Suprapubic skin (tissue), 4 donors: Measurements from ENCODE around the gene RPH3AL.

Experiments used
- EP300 ChIP-seq: sonication (generic); formaldehyde crosslinking; IDR thresholded peaks from one replicate; pipeline ENCODE4 v1.6.1; 2017; ENCODE audit warnings: antibody characterized with exemption
- POLR2A ChIP-seq, 2 donors: fragments of 450-650 bp; IDR thresholded peaks; one replicate each; pipeline ENCODE4 v1.6.1; 2017; ENCODE audit warnings: antibody characterized with exemption in 2 of 2, mild to moderate bottlenecking in 2 of 2, moderate library complexity in 2 of 2
- POLR2AphosphoS5 ChIP-seq, 3 donors: sonication (generic); formaldehyde crosslinking; IDR thresholded peaks; one replicate each; pipeline ENCODE4 v1.6.1; 2017; ENCODE audit warnings: antibody characterized with exemption in 3 of 3
- TF ChIP-seq, protein P1 (sequence below), 2 donors: fragments of 200-600 bp in 1 of 2; fragments of 450-650 bp in 1 of 2; sonication (generic) in 1 of 2; IDR thresholded peaks; one replicate each; pipeline ENCODE4 v1.5.1; 2016 to 2019; ENCODE audit warnings: antibody characterized with exemption in 2 of 2, mild to moderate bottlenecking in 1 of 2, moderate library complexity in 1 of 2

- no peak for TF ChIP-seq POLR2A (IDR thresholded peaks at IDR 0.05)
- no peak for TF ChIP-seq EP300
- TF ChIP-seq, protein P1, sequence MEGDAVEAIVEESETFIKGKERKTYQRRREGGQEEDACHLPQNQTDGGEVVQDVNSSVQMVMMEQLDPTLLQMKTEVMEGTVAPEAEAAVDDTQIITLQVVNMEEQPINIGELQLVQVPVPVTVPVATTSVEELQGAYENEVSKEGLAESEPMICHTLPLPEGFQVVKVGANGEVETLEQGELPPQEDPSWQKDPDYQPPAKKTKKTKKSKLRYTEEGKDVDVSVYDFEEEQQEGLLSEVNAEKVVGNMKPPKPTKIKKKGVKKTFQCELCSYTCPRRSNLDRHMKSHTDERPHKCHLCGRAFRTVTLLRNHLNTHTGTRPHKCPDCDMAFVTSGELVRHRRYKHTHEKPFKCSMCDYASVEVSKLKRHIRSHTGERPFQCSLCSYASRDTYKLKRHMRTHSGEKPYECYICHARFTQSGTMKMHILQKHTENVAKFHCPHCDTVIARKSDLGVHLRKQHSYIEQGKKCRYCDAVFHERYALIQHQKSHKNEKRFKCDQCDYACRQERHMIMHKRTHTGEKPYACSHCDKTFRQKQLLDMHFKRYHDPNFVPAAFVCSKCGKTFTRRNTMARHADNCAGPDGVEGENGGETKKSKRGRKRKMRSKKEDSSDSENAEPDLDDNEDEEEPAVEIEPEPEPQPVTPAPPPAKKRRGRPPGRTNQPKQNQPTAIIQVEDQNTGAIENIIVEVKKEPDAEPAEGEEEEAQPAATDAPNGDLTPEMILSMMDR (IDR thresholded peaks at IDR 0.05): no peak
- TF ChIP-seq POLR2AphosphoS5 (IDR thresholded peaks at IDR 0.05): no peak
Observed at GRCh38 chr17:266701-267667, 85.6 kb downstream of the RPH3AL start.
